ENCODE measurements around the gene PRKAG2. TPM values are rescaled to one million over a fixed set of nuclear protein-coding genes. Genes with fewer than 3 reads are reported as not detected.

PRKAG2 gene
- total RNA-seq, 1 donor from 2014 or later, result 20.6 TPM

DNA sequence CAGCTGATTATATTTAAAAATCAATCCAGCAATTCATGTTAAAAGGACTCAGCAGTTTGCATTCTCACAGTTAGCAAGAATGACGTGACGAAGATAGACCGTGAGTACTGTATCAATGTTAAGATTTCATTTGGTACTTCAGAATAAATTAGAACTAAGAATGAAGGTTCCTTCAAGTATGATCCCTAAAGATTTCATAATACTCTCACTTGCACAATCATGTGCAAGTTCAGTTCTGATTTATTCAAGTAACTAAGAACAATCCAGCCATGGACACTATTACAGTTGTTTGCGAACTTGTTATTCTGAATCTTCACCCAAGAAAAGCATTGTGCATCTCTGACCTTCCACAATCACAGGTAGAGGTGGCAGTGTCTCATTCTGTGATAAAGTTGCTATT is 365.0 kb downstream of the PRKAG2 start:
- H3K9me3 Mint-ChIP-seq (ENCODE audit: low read depth), result peaks cover 5% of the 10 kb centered on the region
- H3K27me3 Mint-ChIP-seq, result no peaks in the 10 kb centered on the region
- TF ChIP-seq, protein P1, sequence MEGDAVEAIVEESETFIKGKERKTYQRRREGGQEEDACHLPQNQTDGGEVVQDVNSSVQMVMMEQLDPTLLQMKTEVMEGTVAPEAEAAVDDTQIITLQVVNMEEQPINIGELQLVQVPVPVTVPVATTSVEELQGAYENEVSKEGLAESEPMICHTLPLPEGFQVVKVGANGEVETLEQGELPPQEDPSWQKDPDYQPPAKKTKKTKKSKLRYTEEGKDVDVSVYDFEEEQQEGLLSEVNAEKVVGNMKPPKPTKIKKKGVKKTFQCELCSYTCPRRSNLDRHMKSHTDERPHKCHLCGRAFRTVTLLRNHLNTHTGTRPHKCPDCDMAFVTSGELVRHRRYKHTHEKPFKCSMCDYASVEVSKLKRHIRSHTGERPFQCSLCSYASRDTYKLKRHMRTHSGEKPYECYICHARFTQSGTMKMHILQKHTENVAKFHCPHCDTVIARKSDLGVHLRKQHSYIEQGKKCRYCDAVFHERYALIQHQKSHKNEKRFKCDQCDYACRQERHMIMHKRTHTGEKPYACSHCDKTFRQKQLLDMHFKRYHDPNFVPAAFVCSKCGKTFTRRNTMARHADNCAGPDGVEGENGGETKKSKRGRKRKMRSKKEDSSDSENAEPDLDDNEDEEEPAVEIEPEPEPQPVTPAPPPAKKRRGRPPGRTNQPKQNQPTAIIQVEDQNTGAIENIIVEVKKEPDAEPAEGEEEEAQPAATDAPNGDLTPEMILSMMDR (IDR thresholded peaks at IDR 0.05; ENCODE audit: unreplicated experiment), result no peak
- H3K4me3 Mint-ChIP-seq (ENCODE audit: low read depth), result no peak overlapping the region
- peak overlapping the region; percentile 18 for H3K27ac Mint-ChIP-seq
- peaks cover 5% of the 10 kb centered on the region for H3K36me3 Mint-ChIP-seq (ENCODE audit: insufficient read depth)
- no peak for DNase-seq (ENCODE audit: low spot score, unreplicated experiment)
- peaks cover 19% of the 10 kb centered on the region for H3K4me1 Mint-ChIP-seq (ENCODE audit: low read depth)

DNA sequence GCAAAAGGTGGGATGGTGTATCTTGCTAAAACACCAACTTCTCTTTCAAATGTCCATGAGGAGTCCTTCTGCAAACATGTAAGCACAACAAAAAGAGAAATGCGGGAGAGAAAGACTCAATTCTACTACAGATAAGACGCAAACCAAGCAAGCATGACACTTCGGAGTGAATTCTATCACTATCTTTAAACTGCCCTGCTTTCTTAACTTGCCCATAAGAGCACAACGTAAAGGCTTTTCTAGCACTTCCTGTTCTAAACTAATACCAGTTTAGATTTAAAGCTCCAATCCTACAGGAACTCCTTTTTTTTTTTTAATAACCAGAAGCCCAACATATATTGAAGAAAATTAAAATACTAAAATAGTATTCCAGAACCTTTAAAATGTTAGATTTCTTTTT is 365.6 kb downstream of the PRKAG2 start:
- TF ChIP-seq, protein P1 (IDR thresholded peaks at IDR 0.05; ENCODE audit: unreplicated experiment), result no peak
- Mint-ChIP-seq H3K27me3 (no peaks in the 10 kb centered on the region), H3K4me3 (ENCODE audit: low read depth) (no peak overlapping the region), H3K9me3 (ENCODE audit: low read depth) (peaks cover 5% of the 10 kb centered on the region), H3K4me1 (ENCODE audit: low read depth) (peaks cover 17% of the 10 kb centered on the region), H3K36me3 (ENCODE audit: insufficient read depth) (peaks cover 5% of the 10 kb centered on the region), H3K27ac (no peak overlapping the region)
- DNase-seq (ENCODE audit: low spot score, unreplicated experiment), result no peak

GRCh38 chr7:151509670-151510333 is 367.1 kb downstream of the PRKAG2 start:
- H3K9me3 Mint-ChIP-seq (ENCODE audit: low read depth), result peaks cover 5% of the 10 kb centered on the region
- peaks cover 3% of the 10 kb centered on the region for H3K36me3 Mint-ChIP-seq (ENCODE audit: insufficient read depth)
- H3K4me1 Mint-ChIP-seq (ENCODE audit: low read depth), result peaks cover 15% of the 10 kb centered on the region
- DNase-seq (ENCODE audit: low spot score, unreplicated experiment), result no peak
- H3K27me3 Mint-ChIP-seq, result no peaks in the 10 kb centered on the region
- peak overlapping the region; percentile 41 for H3K27ac Mint-ChIP-seq
- H3K4me3 Mint-ChIP-seq (ENCODE audit: low read depth), result no peak overlapping the region
- TF ChIP-seq, protein P1 (IDR thresholded peaks at IDR 0.05; ENCODE audit: unreplicated experiment), result no peak

GRCh38 chr7:151508991-151509390 is 367.9 kb downstream of the PRKAG2 start:
- Mint-ChIP-seq H3K27ac (no peak overlapping the region), H3K27me3 (no peaks in the 10 kb centered on the region), H3K4me1 (ENCODE audit: low read depth) (peaks cover 17% of the 10 kb centered on the region), H3K4me3 (ENCODE audit: low read depth) (no peak overlapping the region), H3K9me3 (ENCODE audit: low read depth) (no peaks in the 10 kb centered on the region), H3K36me3 (ENCODE audit: insufficient read depth) (peaks cover 1% of the 10 kb centered on the region)
- DNase-seq (ENCODE audit: low spot score, unreplicated experiment), result no peak
- TF ChIP-seq, protein P1 (IDR thresholded peaks at IDR 0.05; ENCODE audit: unreplicated experiment), result no peak

GRCh38 chr7:151507806-151508205 is 369.1 kb downstream of the PRKAG2 start:
- Mint-ChIP-seq H3K27me3 (no peaks in the 10 kb centered on the region), H3K27ac (peak overlapping the region; percentile 63), H3K4me1 (ENCODE audit: low read depth) (peaks cover 24% of the 10 kb centered on the region), H3K4me3 (ENCODE audit: low read depth) (no peak overlapping the region), H3K9me3 (ENCODE audit: low read depth) (no peaks in the 10 kb centered on the region), H3K36me3 (ENCODE audit: insufficient read depth) (peaks cover 1% of the 10 kb centered on the region)
- TF ChIP-seq, protein P1 (IDR thresholded peaks at IDR 0.05; ENCODE audit: unreplicated experiment), result no peak
- DNase-seq (ENCODE audit: low spot score, unreplicated experiment), result no peak
